HG02973 (cell line): ENCODE measurements around the gene TUBB1.
A peak's percentile ranks its signal among the peaks of the same experiment; 100 is the strongest.
"Not testable (repeated sequence)": the region's sequence is repeated elsewhere in the genome, so short reads cannot be mapped to it uniquely, and the experiment has no call there.

Experiments
- ATAC-seq: cut with Tn5 transposase; IDR thresholded peaks from one replicate; pipeline ENCODE4 v1.9.1; 2021; ENCODE audit warnings: moderate library complexity; ENCODE audit not compliant: unreplicated experiment

TUBB1 gene

GRCh38 chr20:59004763-59005522, 14.3 kb upstream of the TUBB1 start:
- ATAC-seq: peak; percentile 42

GRCh38 chr20:59005523-59006166, 13.6 kb upstream of the TUBB1 start:
- no peak for ATAC-seq

GRCh38 chr20:59006167-59006863, 12.9 kb upstream of the TUBB1 start:
- no peak for ATAC-seq

GRCh38 chr20:59006864-59007664, 12.2 kb upstream of the TUBB1 start, which contains the start of gene CTSZ:
TSS of gene CTSZ (minus strand) at chr20:59007254. CDS start at chr20:59007128, 126 bp downstream.
- ATAC-seq: no peak

- peak; percentile 27 for ATAC-seq
Measured at GRCh38 chr20:59007665-59008511, 11.3 kb upstream of the TUBB1 start.

DNA sequence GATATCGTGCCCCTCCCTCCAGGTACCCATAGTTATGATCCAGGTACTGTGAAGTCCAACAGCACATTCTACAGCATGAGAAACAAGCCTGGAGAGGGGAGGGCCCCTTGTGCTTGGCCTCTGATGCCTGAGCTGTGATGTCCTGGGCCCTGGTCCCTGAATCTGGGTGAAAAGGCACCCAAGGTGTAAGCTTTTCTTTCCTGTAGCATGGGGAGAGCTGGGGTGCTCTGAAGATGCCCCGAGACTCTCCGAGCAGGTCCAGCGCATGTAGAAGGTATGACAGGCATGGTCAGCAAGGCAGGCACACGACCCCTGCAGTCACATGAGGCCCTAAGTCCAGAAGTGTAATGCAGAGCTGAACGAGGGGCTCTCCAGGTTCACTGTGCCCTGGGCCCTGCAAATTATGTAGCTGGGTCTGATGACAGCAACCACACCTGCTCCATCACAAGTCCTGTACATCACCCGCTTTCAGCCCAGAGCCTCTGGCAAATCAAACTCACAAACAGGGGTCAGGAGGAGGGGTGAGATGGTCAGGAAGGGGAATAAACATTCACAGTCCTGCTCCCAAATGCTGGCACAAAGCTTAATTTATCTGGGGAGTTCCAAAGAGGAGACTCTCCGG, 10.4 kb upstream of the TUBB1 start:
- ATAC-seq: no peak

DNA sequence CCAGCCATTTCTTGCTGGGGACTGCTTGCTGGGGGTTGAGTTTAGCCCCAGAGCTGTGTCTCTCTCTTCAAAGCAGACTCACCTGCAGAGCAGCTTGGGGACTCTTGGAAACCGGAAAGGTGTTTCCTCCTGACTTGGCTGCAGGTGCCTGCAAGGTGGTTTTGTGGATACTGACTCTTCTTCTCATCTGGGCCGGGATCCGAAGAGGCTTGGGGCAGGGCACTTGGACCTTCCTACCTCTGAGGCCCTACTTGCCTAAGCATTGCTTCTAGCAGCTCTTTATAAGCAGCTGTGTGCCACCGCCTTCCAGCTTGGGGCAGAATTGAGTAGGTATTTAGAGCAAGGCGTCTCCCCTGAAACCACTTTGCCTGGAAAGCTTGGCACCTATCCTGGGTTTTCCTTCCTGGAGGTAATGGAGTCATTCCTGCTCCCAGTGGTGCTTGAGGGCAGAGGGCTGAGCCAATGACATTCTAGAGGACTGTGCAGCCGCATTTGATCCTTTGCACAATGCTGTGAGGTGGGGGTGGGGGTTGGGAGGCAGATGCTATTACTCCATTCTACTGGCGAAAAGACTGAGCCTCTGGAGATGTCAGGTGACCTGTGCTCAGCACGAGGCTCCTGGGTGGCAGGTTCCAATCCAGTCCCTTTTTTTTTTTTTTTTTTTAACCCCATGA, 8.8 kb upstream of the TUBB1 start:
- no peak for ATAC-seq

DNA sequence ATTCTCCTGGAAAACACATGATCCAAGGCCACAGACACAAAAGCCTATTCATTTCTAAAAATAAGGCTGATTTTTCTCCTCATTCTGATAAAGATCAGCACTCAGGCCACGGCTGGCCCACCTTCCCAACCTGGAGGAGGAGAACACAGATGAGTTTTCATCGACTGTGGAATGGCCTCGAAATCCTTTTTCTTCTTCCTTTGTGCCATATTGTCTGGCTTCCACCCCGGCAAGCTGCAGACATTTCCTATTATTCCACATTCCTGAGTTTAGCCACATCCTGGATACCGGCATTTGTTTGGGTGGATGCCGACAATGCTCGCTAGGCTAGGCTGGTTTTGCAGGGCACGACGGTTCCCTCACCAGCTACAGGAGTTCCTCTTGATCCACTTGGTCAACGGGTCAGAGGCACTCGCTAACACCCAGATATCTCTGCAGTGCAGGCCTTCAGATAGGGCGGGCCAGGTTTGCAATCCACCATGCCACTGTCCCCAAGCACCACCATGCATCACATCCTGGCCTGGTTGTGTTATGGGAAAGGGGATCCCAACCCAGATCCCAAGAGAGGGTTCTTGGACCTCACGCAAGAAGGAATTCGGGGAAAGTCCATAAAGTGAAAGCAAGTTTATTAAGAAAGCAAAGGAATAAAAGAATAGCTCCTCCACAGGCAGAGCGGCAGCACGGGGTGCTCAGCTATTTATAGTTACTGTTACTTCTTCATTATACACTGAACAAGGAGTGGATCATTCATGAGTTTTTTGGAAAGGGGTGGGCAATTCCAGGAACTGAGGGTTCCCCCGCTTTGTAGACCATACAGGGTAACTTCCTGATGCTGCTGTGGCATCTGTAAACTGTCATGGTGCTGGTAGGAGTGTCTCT, 8.0 kb upstream of the TUBB1 start:
- no peak for ATAC-seq

GRCh38 chr20:59011874-59012157, 7.4 kb upstream of the TUBB1 start:
- not testable (repeated sequence) for ATAC-seq

DNA sequence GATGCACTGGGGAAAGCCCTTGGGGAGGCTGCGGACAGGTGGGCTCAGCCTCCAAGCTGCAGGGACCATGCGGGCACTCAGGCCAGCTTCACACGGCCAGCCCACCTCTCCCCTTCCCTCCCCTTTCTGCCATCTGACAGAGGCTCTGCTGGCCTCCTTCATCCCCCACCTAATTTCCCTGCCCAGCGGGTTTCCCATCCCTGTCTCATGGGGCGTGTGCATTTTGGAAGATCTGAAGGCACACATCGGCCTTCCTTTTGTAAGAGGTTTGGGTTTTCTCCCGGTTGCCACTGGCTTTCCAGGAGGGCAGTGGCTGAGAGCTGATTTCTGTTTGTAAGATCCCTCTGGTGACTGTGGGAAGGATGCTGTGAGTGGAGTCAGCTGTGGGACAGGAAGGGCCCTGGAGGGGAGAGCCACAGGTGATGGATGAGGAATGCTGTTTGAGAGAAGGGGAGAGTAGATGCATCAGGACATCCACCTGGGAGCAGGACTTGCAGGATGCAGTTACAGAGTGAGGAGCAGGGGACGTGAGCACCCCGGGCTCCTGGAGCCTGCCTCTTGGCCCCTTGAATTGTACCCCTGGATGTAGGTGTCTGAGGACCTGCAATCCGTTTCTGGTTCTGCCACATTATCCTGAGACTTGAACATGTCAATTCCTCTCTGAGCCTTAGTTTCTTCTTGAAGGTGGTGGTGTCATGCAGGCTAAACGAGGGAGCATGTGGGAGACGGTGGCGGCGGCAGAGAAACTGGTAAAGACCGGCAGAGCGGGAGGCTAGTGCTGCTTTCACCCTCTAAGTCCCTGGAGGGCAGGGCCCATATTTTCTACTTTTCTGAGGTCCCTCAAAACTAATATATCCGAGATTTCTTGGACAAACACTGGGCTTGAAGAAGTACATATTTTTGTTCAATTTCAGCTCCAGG, 5.9 kb upstream of the TUBB1 start:
- ATAC-seq: no peak

GRCh38 chr20:59013959-59014608, 5.1 kb upstream of the TUBB1 start:
- no peak for ATAC-seq

DNA sequence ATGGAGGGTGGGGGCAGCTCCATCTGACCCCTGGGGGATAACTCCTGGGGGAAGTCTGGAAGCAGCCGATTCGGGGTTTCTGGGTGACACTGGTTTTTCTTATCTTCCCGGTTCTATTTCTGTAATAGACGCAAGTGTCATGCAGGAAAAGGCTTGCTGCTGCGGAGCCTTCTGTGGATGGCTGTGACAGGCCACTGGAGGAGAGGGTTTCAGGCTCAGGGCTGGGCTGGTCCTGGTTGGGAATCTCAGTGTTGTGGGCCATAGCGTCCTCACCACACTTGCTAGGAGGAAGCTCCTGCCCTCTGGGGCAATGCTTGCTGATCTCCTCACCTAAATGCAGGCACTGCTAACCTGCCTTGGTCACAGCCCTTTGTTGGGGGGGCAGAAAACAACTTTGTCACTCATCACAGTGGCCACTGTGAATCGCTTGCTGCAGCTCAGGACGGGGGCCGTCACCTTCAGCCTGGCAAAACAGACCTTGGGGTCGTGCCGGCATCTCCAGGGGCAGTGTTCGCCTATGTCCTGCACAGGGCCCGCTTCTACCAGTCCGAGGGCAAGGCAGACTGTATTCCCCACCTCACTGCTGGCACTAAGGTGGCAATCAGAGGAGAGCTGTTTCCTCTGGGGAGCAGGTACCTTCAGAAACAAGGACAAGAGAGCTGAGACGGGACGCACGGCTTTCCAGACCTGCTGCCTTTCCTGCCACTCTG, 4.4 kb upstream of the TUBB1 start:
- ATAC-seq: no peak

GRCh38 chr20:59015411-59015810, 3.8 kb upstream of the TUBB1 start:
- ATAC-seq: no peak

GRCh38 chr20:59015812-59016711, 3.2 kb upstream of the TUBB1 start:
- ATAC-seq: no peak

DNA sequence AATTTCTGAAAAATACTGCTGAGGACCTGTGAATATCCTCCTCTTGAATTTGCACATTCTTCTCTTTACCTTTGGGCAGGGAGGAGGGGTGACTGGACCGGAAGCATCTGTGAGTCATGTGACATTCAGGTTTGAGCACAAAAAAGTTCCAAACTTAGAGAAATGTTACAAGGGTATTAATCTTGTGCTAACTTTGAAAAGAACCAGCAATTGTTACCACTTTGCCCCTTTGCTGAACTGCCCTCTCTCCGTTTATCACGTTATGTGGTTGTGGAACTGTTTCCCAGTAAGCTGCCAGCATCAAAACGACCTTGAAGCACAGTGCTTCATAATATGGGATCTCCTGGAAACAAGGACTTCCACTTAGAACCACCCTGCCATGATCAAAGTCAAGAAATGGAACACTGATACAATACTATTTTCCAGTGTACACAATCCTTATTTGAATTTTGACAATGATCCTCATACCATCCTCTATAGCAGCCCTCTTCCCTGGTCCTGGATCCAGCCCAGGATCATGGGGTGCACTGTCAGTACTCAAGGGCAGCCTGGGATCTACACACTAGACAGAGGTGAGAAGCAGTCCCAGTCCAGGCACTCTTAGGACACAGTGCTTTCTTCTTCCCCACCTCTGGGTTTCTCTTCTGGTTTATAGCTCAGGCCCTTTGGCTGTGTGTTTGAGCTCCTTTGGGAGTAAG, 2.3 kb upstream of the TUBB1 start:
- ATAC-seq: no peak
